Spleen (tissue), 11 donors: ENCODE data around the gene MARK3. TPM values are rescaled to one million over a fixed set of nuclear protein-coding genes. Genes with fewer than 3 reads are reported as not detected.

Experiments
- DNase-seq: peaks from one replicate; pipeline ENCODE4 v3.0.0-alpha.2; 2020
- H3K27ac ChIP-seq, 8 donors: fragments of 200-600 bp; sonication (generic) in 7 of 8; 1 replicate in 4 of 8; 2 replicates in 4 of 8; pipeline versions ENCODE4 v1.5.0 to v1.8.0; 2016 to 2021; ENCODE audit warnings: inconsistent platforms in 4 of 8, mild to moderate bottlenecking in 4 of 8, moderate library complexity in 1 of 8
- H3K27me3 ChIP-seq, 7 donors: fragments of 200-600 bp; sonication (generic) in 6 of 7; replicated peaks in 1 of 7; 1 replicate in 4 of 7; 2 replicates in 3 of 7; pipeline versions ENCODE4 v1.5.0 to v1.8.0; 2016 to 2021; ENCODE audit warnings: inconsistent platforms in 3 of 7, mild to moderate bottlenecking in 1 of 7
- H3K36me3 ChIP-seq, 6 donors: fragments of 200-600 bp; sonication (generic) in 5 of 6; 1 replicate in 4 of 6; 2 replicates in 2 of 6; pipeline versions ENCODE4 v1.5.0 to v1.8.0; 2016 to 2021; ENCODE audit warnings: inconsistent platforms in 2 of 6
- H3K4me1 ChIP-seq, 6 donors: fragments of 200-600 bp; sonication (generic) in 5 of 6; 1 replicate in 3 of 6; 2 replicates in 3 of 6; pipeline versions ENCODE4 v1.5.0 to v1.8.0; 2016 to 2021; ENCODE audit warnings: inconsistent platforms in 3 of 6
- H3K4me3 ChIP-seq, 8 donors: fragments of 200-600 bp; sonication (generic) in 7 of 8; 1 replicate in 4 of 8; 2 replicates in 4 of 8; pipeline versions ENCODE4 v1.5.0 to v1.8.0; 2016 to 2021; ENCODE audit warnings: inconsistent platforms in 4 of 8, mild to moderate bottlenecking in 4 of 8, moderate library complexity in 2 of 8
- H3K9me3 ChIP-seq, 8 donors: fragments of 200-600 bp; sonication (generic) in 7 of 8; 1 replicate in 4 of 8; 2 replicates in 4 of 8; pipeline versions ENCODE4 v1.5.0 to v1.8.0; 2016 to 2021; ENCODE audit warnings: inconsistent platforms in 4 of 8
- POLR2A ChIP-seq, 3 donors: fragments of 450-650 bp; IDR thresholded peaks; one replicate each; pipeline ENCODE4 v1.5.1; 2017; ENCODE audit warnings: antibody characterized with exemption in 3 of 3, mild to moderate bottlenecking in 1 of 3
- POLR2AphosphoS5 ChIP-seq, 3 donors: sonication (generic); formaldehyde crosslinking; IDR thresholded peaks; one replicate each; pipeline ENCODE4 v1.5.1; 2017; ENCODE audit warnings: antibody characterized with exemption in 3 of 3
- WGBS, 5 donors: extraction: QIAGEN DNeasy Blood & Tissue Kit in 3 of 5; methylation state at CpG; one replicate each; pipeline versions ENCODE4 v1.1.5 to v1.1.7; 2013 to 2018; 5-methylcytosine and 5-hydroxymethylcytosine counted together
- intact Hi-C: fragments of 100-400 bp; cut with DNase I; formaldehyde crosslinking; loops from one replicate; pipeline ENCODE4 v1.15.0; 2023; ENCODE audit warnings: low total_unique reads
- polyA plus RNA-seq, 3 donors: library from polyadenylated mRNA; stranded (reverse); fragments of 200-250 nt; gene quantifications; one replicate each; pipeline ENCODE4 v1.2.1, GENCODE V29; 2013
- total RNA-seq, 7 donors: library from RNA; depleted of rRNA in 3 of 7; stranded (reverse); fragments of >200 nt in 3 of 7; fragmentation: NEBNext Ultra II Directional in 4 of 7; extraction: Animal tissue kit (Norgen Biotek cat#: 25700) in 4 of 7; gene quantifications; one replicate each; pipeline versions ENCODE4 v1.1.0 to v1.2.1, GENCODE V29; 2016 to 2021
- TF ChIP-seq, protein P1 (sequence below), 11 experiments: fragments of 200-600 bp in 7 of 11; fragments of 450-650 bp in 4 of 11; sonication (generic) in 4 of 11; IDR thresholded peaks in 8 of 11; conservative IDR thresholded peaks in 3 of 11; 1 replicate in 7 of 11; 2 replicates in 4 of 11; pipeline versions ENCODE4 v1.4.0 to v1.8.0; 2016 to 2021; ENCODE audit warnings: antibody characterized with exemption in 11 of 11, inconsistent platforms in 4 of 11, mild to moderate bottlenecking in 1 of 11
- donor health status: healthy with polysubstance abuse.
- donor health status: DM: no; HTN: no; CAD: no; lungs with moderate emphysema.
- donor health status: DM: no; HTN: no; CAD: no.
- donor health status: Bipolar disorder and iron deficiency.
- donor health status: healthy.
- donor health status: DM: no; HTN: no; CAD: no.
- donor health status: DM: yes; HTN: yes; CAD: no.

The MARK3 gene
- total and polyA plus RNA-seq, 10 donors: 40.4 to 144 (median 106) TPM

DNA sequence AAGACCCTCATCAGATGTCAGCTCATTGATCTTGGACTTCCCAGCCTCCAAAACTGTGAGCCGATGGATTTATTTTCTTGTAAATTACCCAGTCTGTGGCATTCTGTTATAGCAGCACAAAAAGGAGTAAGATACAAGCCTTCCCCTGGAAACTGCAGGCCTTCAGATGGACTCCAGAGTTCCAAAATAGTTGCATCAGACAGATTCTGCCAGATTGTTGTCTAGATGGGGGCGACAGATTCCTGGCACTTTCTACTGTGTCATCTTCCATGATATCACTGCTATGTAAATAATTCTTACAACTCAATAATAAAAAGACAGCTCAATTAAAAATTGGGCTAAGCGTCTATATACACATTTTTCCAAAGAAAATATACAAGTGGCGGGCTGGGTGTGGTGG is 17.2 kb upstream of the MARK3 start:
- 83 to 95% (median 91%) methylated on average over 4 of the region's 4 CpGs for WGBS, 5 donors
- H3K4me1 ChIP-seq: no peaks in the 10 kb centered on the region
- peaks cover 0 to 15% (median 10%) of the 10 kb centered on the region in 8 donors for H3K9me3 ChIP-seq
- H3K27ac ChIP-seq: no peak overlapping the region
- no peaks in the 10 kb centered on the region for H3K36me3 ChIP-seq
- no peaks in the 10 kb centered on the region for H3K27me3 ChIP-seq
- DNase-seq: no peak
- TF ChIP-seq POLR2AphosphoS5 (IDR thresholded peaks at IDR 0.05) (no peak), POLR2A (IDR thresholded peaks at IDR 0.05) (no peak)
- TF ChIP-seq, protein P1, sequence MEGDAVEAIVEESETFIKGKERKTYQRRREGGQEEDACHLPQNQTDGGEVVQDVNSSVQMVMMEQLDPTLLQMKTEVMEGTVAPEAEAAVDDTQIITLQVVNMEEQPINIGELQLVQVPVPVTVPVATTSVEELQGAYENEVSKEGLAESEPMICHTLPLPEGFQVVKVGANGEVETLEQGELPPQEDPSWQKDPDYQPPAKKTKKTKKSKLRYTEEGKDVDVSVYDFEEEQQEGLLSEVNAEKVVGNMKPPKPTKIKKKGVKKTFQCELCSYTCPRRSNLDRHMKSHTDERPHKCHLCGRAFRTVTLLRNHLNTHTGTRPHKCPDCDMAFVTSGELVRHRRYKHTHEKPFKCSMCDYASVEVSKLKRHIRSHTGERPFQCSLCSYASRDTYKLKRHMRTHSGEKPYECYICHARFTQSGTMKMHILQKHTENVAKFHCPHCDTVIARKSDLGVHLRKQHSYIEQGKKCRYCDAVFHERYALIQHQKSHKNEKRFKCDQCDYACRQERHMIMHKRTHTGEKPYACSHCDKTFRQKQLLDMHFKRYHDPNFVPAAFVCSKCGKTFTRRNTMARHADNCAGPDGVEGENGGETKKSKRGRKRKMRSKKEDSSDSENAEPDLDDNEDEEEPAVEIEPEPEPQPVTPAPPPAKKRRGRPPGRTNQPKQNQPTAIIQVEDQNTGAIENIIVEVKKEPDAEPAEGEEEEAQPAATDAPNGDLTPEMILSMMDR (IDR thresholded peaks at IDR 0.05 in 8 of 11, conservative IDR thresholded peaks at IDR 0.05 in 3 of 11): no peak
- intact Hi-C loops: no loop called here
- no peak overlapping the region for H3K4me3 ChIP-seq

DNA sequence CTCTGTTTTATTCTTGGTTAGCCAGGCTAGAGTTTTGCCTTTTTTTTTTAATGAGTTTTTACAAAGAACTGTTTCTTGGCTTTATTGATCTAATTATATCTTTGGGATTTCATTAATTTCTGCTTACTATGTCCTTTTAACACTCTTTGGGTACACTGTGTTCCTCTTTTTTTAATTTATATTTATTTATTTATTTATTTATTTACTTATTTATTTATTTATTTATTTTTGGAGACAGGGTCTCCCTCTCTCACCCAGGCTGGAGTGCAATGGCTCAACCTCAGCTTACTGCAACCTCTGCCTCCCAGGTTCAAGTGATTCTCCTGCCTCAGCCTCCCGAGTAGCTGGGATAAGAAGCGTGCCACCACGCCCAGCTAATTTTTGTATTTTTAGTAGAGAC is 15.1 kb upstream of the MARK3 start:
- Histone ChIP-seq H3K4me1 (no peaks in the 10 kb centered on the region), H3K27ac (no peak overlapping the region), H3K27me3 (no peaks in the 10 kb centered on the region), H3K9me3 (no peaks in the 10 kb centered on the region), H3K36me3 (no peaks in the 10 kb centered on the region), H3K4me3 (no peak overlapping the region)
- TF ChIP-seq POLR2AphosphoS5 (IDR thresholded peaks at IDR 0.05) (no peak), POLR2A (IDR thresholded peaks at IDR 0.05) (no peak)
- TF ChIP-seq, protein P1 (IDR thresholded peaks at IDR 0.05 in 8 of 11, conservative IDR thresholded peaks at IDR 0.05 in 3 of 11): no peak
- DNase-seq: no peak
- intact Hi-C loops: no loop called here
- WGBS, 5 donors: 91 to 96% (median 94%) methylated on average over 3 of the region's 3 CpGs

DNA sequence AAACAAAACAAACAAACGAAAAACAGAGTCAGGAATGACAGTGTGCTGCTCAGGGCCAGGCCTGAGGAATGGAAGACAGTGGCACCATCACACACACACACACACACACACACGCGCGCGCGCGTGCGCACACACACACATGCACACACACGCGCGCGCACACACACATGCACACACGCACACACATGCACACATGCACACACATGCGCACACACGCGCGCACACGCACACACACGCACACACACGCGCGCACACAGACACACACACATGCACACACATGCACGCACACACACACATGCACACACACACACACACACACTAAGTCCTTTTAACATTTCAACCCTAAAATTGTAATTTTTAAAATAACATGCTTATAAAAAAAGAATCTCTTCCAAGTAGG is 13.2 kb upstream of the MARK3 start:
- no peaks in the 10 kb centered on the region for H3K4me1 ChIP-seq
- no peaks in the 10 kb centered on the region for H3K36me3 ChIP-seq
- H3K27ac ChIP-seq: no peak overlapping the region
- intact Hi-C loops: no loop called here
- no peak for DNase-seq
- no peak for TF ChIP-seq POLR2A (IDR thresholded peaks at IDR 0.05)
- TF ChIP-seq, protein P1 (IDR thresholded peaks at IDR 0.05 in 8 of 11, conservative IDR thresholded peaks at IDR 0.05 in 3 of 11): no peak
- TF ChIP-seq POLR2AphosphoS5 (IDR thresholded peaks at IDR 0.05): no peak
- WGBS, 5 donors: 55 to 89% (median 66%) methylated on average over 1 to 23 of the region's 23 CpGs
- no peak overlapping the region for H3K4me3 ChIP-seq
- no peaks in the 10 kb centered on the region for H3K9me3 ChIP-seq
- H3K27me3 ChIP-seq: no peaks in the 10 kb centered on the region

DNA sequence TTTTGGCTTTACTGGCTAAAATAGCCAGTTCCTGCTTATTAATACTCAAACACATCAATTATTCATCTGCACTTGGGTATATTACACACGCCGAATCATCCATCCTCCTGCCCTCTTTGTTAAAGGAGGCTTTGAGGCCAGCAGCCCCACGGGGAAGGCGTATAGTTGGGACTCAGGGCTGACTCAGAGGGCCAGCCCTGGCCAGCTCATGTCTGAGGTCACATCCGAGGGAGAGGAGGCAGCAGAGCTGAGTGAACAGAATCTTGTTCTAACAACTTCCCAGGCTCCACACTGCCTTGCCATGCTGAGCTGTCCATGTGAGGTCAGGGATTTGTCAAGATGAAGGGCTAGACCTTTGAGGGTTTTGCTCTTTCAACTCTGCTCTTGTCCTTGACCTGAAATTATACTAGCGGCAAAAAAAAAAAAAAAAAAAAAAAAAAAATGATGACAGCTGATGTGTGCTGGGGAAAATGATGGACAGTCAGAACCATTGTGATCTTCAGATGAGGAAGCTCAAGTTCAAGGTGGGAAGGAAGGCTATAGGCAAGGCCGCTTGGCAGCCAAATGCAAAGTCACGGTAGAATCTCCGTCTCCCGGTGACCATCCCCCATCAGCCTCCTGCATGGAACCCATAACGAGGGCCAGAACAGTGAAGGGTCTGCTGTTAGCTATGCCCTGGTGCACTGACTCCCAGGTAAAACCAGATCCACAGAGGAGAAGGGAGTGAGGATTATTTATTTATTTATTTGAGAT is 12.5 kb upstream of the MARK3 start:
- Histone ChIP-seq H3K36me3 (no peaks in the 10 kb centered on the region), H3K27ac (no peak overlapping the region), H3K4me1 (no peaks in the 10 kb centered on the region), H3K27me3 (no peaks in the 10 kb centered on the region), H3K4me3 (no peak overlapping the region), H3K9me3 (no peaks in the 10 kb centered on the region)
- intact Hi-C loops: no loop called here
- 59 to 75% (median 71%) methylated on average over 11 of the region's 11 CpGs for WGBS, 5 donors
- no peak for DNase-seq
- TF ChIP-seq, protein P1 (IDR thresholded peaks at IDR 0.05 in 8 of 11, conservative IDR thresholded peaks at IDR 0.05 in 3 of 11): no peak
- no peak for TF ChIP-seq POLR2A (IDR thresholded peaks at IDR 0.05)
- no peak for TF ChIP-seq POLR2AphosphoS5 (IDR thresholded peaks at IDR 0.05)
